HG03159 (cell line): ENCODE measurements around the gene CFAP57.

ENCODE experiments used
- ATAC-seq: cut with Tn5 transposase; IDR thresholded peaks from one replicate; pipeline ENCODE4 v1.9.1; 2021; ENCODE audit warnings: mild to moderate bottlenecking, moderate library complexity; ENCODE audit not compliant: unreplicated experiment

CFAP57 gene

DNA sequence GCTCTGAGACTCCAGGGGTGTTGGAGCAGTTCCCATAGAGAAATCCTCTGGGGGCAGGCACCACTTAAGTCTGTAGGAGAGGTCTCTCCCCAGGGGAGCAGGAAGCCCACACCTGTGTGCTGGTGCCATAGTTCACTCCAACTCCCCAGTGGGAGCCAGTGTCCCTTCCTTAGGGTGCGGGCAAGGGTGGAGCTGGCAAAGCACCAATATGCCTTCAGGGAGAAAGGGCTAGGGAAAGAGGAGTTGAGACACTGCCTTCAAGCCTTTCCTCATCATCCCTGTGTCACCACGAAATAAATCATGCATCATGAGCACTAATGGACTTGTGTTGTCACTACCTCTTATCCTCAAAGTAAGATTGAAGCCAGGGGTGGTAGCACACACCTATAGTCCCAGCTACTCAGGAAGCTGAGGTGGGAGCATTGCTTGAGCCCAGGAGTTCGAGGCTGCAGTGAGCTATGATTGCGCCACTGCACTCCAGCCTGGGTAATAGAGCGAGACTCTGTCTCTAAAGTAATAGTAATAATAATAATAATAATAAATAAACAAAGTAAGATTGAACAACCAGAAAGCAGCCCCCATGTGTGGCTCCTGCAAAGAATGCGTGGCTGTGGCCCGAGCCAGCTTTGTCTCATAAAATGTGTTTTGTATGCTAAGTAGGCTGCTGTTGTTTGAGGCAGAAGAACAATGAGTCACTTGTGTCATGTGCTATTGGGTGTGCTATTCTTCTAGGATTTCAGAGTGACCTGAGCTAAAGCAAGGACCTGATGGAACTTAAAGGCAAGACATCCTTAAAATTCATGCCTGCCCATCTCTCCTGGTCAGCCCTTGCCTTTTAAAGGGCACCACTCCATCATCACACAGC, 122.0 kb downstream of the CFAP57 start:
- ATAC-seq = no peak

DNA sequence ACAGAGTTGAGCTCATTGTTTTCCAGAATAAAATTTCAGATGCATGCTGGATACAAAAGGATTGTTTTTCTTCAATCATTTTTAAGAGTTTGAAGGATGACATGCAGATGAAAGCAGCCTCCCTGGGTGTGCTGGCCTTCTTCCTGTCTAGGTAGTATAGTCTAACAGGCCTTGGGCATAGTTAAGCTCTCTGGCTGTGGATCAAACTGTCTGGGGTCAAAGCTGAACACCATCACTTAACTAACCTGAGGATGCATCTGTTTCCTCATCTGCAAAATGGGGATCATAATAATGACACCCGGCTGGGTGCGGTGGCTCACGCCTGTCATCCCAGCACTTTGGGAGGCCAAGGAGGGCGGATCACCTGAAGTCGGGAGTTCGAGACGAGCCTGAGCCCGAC, 122.6 kb downstream of the CFAP57 start:
- no peak for ATAC-seq

DNA sequence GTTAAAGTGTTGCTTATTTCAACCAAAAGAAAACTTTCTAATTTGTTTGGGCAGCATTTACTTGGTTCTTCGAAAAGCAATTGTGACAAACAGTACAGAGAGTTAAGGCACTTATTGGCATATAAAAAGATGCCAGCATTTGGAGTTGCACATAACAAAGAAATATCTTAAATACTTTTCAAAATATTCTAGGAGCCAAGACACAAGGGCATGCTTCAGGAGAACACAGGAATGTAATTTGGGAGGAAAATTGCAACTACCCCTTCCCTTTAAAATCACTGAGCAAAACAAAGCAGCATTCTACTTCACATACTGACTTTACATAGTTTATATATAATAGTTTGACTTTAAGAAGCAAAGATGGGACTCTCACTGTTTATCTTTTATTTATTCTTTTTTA, 124.1 kb downstream of the CFAP57 start:
- no peak for ATAC-seq

- ATAC-seq = no peak
These were observed 125.9 kb downstream of the CFAP57 start for GRCh38 chr1:43298055-43298454.

GRCh38 chr1:43299101-43299500, 127.0 kb downstream of the CFAP57 start:
- no peak for ATAC-seq

DNA sequence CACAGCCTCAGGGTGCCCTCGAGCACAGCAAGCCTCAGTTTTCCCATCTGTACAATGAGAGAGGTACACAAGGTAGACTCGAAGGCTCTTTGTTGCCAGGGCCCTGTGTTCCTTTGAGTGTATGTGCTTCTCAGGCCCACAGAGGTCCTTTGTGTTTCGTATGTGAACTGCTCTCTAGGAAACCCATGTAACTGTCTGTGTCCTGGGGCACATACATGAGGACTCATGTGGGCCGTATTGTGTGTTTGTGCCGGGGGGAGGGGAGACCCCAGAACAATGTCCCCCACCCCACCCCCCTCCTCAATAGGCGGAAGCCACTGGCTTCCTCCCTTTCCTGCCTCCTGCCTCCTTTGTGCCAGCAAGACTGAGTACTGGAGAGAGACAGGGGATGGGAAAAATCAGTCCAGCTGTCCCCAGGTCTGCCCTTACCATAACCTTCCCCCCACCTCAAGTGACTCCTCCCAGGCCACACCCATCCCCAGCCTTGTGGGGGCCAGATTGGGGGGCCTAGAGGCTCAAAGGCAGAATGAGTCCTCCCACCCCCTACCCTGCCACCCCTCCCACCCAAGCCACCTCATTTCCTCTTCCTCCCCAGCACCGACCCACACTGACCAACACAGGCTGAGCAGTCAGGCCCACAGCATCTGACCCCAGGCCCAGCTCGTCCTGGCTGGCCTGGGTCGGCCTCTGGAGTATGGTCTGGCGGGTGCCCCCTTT, 128.4 kb downstream of the CFAP57 start, which contains the start of gene TIE1:
TSS of gene TIE1 (plus strand) at position 605 of the 717 bp plus-strand sequence. CDS start at position 695, 90 bp downstream.
- ATAC-seq = no peak

GRCh38 chr1:43302201-43302600, 130.1 kb downstream of the CFAP57 start:
- no peak for ATAC-seq

GRCh38 chr1:43302721-43303470, 130.8 kb downstream of the CFAP57 start:
- ATAC-seq = no peak

DNA sequence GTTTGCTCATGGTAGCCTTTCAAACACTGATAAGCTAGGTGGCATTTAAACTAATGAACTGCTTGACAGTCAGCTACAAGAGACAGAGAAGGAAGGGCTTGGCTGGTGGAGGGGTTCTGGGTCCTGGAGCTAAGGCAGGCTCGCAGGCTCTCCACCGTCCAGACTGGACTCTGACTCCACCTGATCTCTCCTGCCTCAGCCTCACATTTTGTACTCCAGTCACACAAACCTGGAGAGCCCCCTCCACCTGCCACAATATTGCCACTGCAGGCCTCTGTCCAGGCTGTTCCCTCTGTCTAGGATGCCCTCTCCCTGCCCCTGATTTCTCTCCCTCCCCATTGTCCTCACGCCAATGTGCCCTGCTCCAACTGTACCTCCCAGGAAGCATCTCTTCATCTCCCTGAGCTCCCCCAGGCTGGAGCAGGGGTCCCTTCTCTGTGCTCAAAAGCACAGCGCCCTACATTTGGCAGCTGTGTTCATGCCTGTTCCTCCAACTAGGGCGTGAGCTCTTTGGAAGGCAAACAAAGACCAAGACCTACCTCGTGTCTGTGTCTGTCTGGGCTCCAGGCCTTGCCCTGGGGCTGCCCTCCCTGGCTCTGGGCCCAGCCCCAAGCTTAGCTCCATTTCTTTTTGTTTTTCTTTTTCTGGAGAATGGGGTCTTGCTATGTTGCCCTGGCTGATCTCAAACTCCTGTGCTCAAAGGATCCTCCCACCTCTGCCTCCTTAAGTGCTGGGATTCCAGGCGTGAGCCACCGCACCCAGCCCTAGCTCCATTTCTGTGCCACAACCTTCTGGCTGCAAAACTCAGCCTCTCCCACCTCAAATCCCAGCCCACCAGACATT, 131.6 kb downstream of the CFAP57 start:
- no peak for ATAC-seq
